Astrocyte (in vitro differentiated cells and primary cell): ENCODE data around the gene APH1B. TPM values are rescaled to one million over a fixed set of nuclear protein-coding genes. Genes with fewer than 3 reads are reported as not detected.

ENCODE experiments used
- DNase-seq: peaks from one replicate; pipeline ENCODE4 v3.0.0-alpha.2; 2010; ENCODE audit warnings: low read depth
- FAIRE-seq: peaks from 2 replicates; lab custom pipeline; 2011; peaks lifted over from hg19 to GRCh38; lab: Jason Lieb, UNC
- H2AFZ ChIP-seq: 2 replicates; pipeline ENCODE4 v1.6.0; 2012; ENCODE audit warnings: low read depth, low read length, inconsistent platforms
- H3K27ac ChIP-seq: 2 replicates; pipeline ENCODE4 v1.5.1; 2011; ENCODE audit warnings: low read depth, low read length, inconsistent platforms
- H3K27me3 ChIP-seq: 2 replicates; pipeline ENCODE4 v1.6.0; 2011; ENCODE audit warnings: low read length, inconsistent platforms; ENCODE audit not compliant: insufficient read depth
- H3K36me3 ChIP-seq: 2 replicates; pipeline ENCODE4 v1.5.1; 2011; ENCODE audit warnings: low read length, inconsistent platforms; ENCODE audit not compliant: insufficient read depth
- H3K4me1 ChIP-seq: 2 replicates; pipeline ENCODE4 v1.5.1; 2011; ENCODE audit warnings: low read length, inconsistent platforms; ENCODE audit not compliant: insufficient read depth
- H3K4me2 ChIP-seq: 2 replicates; pipeline ENCODE4 v1.6.0; 2012; ENCODE audit warnings: low read length, inconsistent platforms
- H3K4me3 ChIP-seq: 2 replicates; pipeline ENCODE4 v1.5.1; 2011; ENCODE audit warnings: low read depth, mild to moderate bottlenecking, low read length, inconsistent platforms; ENCODE audit not compliant: insufficient read depth
- H3K79me2 ChIP-seq: 2 replicates; pipeline ENCODE4 v1.6.0; 2012; ENCODE audit warnings: mild to moderate bottlenecking, low read length, inconsistent platforms; ENCODE audit not compliant: insufficient read depth
- H3K9ac ChIP-seq: 2 replicates; pipeline ENCODE4 v1.6.0; 2012; ENCODE audit warnings: mild to moderate bottlenecking, low read length, inconsistent platforms
- H3K9me3 ChIP-seq: 2 replicates; pipeline ENCODE4 v1.5.1; 2012; ENCODE audit warnings: low read depth, mild to moderate bottlenecking, low read length, inconsistent platforms; ENCODE audit not compliant: insufficient read depth
- H4K20me1 ChIP-seq: 2 replicates; pipeline ENCODE4 v1.6.0; 2012; ENCODE audit warnings: low read length, inconsistent platforms; ENCODE audit not compliant: insufficient read depth
- H3K27ac Mint-ChIP-seq: one replicate; pipeline ENCODE4 v1.8.0; 2021; ENCODE audit warnings: mild to moderate bottlenecking, mixed read lengths; ENCODE audit not compliant: unreplicated experiment
- H3K27me3 Mint-ChIP-seq: one replicate; pipeline ENCODE4 v1.8.0; 2021; ENCODE audit warnings: low read depth, mixed read lengths; ENCODE audit not compliant: unreplicated experiment
- H3K36me3 Mint-ChIP-seq: one replicate; pipeline ENCODE4 v1.8.0; 2021; ENCODE audit warnings: low read depth, mixed read lengths; ENCODE audit not compliant: unreplicated experiment
- H3K4me1 Mint-ChIP-seq: one replicate; pipeline ENCODE4 v1.8.0; 2021; ENCODE audit warnings: low read depth, mixed read lengths; ENCODE audit not compliant: unreplicated experiment
- H3K4me3 Mint-ChIP-seq: one replicate; pipeline ENCODE4 v1.8.0; 2021; ENCODE audit warnings: mild to moderate bottlenecking, moderate library complexity, mixed read lengths; ENCODE audit not compliant: unreplicated experiment
- H3K9me3 Mint-ChIP-seq: one replicate; pipeline ENCODE4 v1.8.0; 2021; ENCODE audit warnings: mild to moderate bottlenecking, mixed read lengths; ENCODE audit not compliant: unreplicated experiment
- EZH2 ChIP-seq: IDR thresholded peaks from 2 replicates; pipeline ENCODE4 v1.6.1; 2012; ENCODE audit warnings: mild to moderate bottlenecking, low read length, inconsistent platforms; ENCODE audit not compliant: insufficient read depth
- total RNA-seq: library from RNA; stranded (reverse); gene quantifications from 2 replicates; pipeline ENCODE4 v1.2.1, GENCODE V29; 2021
- TF ChIP-seq, protein P1 (sequence below): IDR thresholded peaks from 2 replicates; pipeline ENCODE4 v1.5.1; 2011; ENCODE audit warnings: low read depth, mild to moderate bottlenecking, inconsistent platforms, low read length, moderate library complexity; ENCODE audit not compliant: insufficient read depth

Gene APH1B
- total RNA-seq, 1 donor from 2014 or later = 18.2 TPM

DNA sequence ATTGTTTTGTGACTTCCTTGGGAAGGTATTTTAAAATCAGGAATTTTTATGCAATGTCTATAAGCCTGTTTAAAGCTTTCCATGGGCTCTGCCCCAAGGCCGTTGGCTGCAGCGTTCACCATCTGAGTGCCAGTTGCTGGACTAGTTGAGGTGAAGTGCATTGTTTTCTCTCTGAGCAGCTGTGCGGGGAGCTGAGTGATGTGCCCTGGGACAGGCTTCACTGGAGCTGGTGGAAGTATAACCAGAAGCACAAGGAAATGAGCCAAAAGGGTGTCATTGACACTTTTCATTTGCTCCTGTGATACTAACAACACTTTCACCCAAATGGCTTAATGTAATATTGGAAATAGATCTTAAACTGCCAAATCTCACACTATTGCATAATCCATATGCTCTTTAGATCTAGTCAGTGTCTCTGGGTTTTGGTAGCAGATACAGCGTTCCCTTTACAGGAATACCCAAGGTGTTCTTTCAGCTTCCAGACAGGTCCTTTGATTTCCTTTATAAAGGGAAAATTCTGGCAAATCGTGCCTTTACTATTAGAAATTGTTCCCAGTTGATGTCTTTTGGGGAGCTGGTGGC, 29.2 kb downstream of the APH1B start:
- Histone ChIP-seq H3K9ac (no peak overlapping the region), H3K36me3 (peaks cover 4% of the 10 kb centered on the region), H3K9me3 (no peaks in the 10 kb centered on the region), H3K79me2 (no peaks in the 10 kb centered on the region), H3K4me1 (no peaks in the 10 kb centered on the region), H3K27me3 (no peaks in the 10 kb centered on the region), H3K27ac (no peak overlapping the region), H2AFZ (no peak overlapping the region), H3K4me2 (no peak overlapping the region), H4K20me1 (no peaks in the 10 kb centered on the region), H3K4me3 (no peak overlapping the region)
- H3K4me1 Mint-ChIP-seq = peaks cover 3% of the 10 kb centered on the region
- H3K27ac Mint-ChIP-seq = no peak overlapping the region
- no peaks in the 10 kb centered on the region for H3K27me3 Mint-ChIP-seq
- H3K9me3 Mint-ChIP-seq = no peaks in the 10 kb centered on the region
- peaks cover 19% of the 10 kb centered on the region for H3K36me3 Mint-ChIP-seq
- TF ChIP-seq EZH2 = no peak
- TF ChIP-seq, protein P1, sequence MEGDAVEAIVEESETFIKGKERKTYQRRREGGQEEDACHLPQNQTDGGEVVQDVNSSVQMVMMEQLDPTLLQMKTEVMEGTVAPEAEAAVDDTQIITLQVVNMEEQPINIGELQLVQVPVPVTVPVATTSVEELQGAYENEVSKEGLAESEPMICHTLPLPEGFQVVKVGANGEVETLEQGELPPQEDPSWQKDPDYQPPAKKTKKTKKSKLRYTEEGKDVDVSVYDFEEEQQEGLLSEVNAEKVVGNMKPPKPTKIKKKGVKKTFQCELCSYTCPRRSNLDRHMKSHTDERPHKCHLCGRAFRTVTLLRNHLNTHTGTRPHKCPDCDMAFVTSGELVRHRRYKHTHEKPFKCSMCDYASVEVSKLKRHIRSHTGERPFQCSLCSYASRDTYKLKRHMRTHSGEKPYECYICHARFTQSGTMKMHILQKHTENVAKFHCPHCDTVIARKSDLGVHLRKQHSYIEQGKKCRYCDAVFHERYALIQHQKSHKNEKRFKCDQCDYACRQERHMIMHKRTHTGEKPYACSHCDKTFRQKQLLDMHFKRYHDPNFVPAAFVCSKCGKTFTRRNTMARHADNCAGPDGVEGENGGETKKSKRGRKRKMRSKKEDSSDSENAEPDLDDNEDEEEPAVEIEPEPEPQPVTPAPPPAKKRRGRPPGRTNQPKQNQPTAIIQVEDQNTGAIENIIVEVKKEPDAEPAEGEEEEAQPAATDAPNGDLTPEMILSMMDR = no peak
- no peak for DNase-seq
- FAIRE-seq = no peak
- H3K4me3 Mint-ChIP-seq = no peak overlapping the region

DNA sequence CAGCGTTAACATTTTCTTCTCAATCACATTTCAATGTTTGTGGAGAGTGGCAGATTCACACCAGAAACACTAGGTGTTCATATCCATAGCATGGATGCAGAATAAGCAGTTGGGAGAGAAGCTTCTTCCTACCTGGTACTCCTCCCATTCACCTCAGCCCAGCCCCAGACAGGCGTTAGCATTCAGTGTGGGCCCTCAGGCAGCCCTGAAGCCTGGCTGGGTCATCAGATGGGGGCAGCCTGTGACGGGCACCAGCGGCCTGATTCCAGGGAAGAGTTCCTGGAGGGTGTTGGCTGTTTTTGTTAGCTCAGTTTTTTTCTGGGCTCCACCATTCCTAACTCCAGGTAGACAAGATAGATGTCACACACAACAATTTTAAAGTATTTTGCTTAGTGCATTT, 31.1 kb downstream of the APH1B start:
- no peak overlapping the region for H3K4me2 ChIP-seq
- no peak overlapping the region for H3K4me3 Mint-ChIP-seq
- TF ChIP-seq, protein P1 = no peak
- TF ChIP-seq EZH2 = no peak
- no peak overlapping the region for H3K27ac ChIP-seq
- no peak overlapping the region for H3K27ac Mint-ChIP-seq
- DNase-seq (no peak), FAIRE-seq (no peak)
- no peaks in the 10 kb centered on the region for H3K27me3 ChIP-seq
- H3K36me3 ChIP-seq = peaks cover 4% of the 10 kb centered on the region
- no peaks in the 10 kb centered on the region for H3K27me3 Mint-ChIP-seq
- no peaks in the 10 kb centered on the region for H3K9me3 ChIP-seq
- H3K4me3 ChIP-seq = no peak overlapping the region
- no peak overlapping the region for H3K9ac ChIP-seq
- no peaks in the 10 kb centered on the region for H3K9me3 Mint-ChIP-seq
- H2AFZ ChIP-seq = no peak overlapping the region
- peaks cover 12% of the 10 kb centered on the region for H3K36me3 Mint-ChIP-seq
- no peaks in the 10 kb centered on the region for H3K79me2 ChIP-seq
- H3K4me1 ChIP-seq = no peaks in the 10 kb centered on the region
- H4K20me1 ChIP-seq = no peaks in the 10 kb centered on the region
- H3K4me1 Mint-ChIP-seq = peaks cover 3% of the 10 kb centered on the region

DNA sequence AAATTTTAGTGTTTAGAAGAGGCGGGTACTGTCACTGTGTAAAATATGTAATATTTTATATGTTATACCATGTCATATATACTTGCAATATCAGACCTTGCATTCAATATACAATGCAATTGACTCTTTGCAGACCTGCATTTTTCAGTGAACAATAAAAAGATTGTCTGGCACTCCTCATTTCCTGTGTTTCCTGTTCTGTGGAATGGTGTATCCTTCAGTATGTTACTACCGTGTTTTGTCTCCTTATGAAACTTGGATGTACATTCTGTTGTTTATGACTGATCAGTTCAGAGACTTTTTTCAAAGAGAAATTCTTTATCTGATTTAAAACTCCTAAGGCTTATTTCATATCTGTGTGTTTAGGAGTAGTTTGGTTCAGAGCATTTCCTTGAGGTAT, 31.5 kb downstream of the APH1B start:
- Histone ChIP-seq H3K27me3 (no peaks in the 10 kb centered on the region), H2AFZ (no peak overlapping the region), H3K9me3 (no peaks in the 10 kb centered on the region), H3K27ac (no peak overlapping the region), H3K79me2 (no peaks in the 10 kb centered on the region), H3K36me3 (peaks cover 4% of the 10 kb centered on the region), H3K9ac (no peak overlapping the region), H3K4me3 (no peak overlapping the region), H3K4me2 (no peak overlapping the region), H4K20me1 (no peaks in the 10 kb centered on the region), H3K4me1 (no peaks in the 10 kb centered on the region)
- FAIRE-seq (no peak), DNase-seq (no peak)
- peaks cover 12% of the 10 kb centered on the region for H3K36me3 Mint-ChIP-seq
- no peaks in the 10 kb centered on the region for H3K9me3 Mint-ChIP-seq
- H3K4me1 Mint-ChIP-seq = peaks cover 4% of the 10 kb centered on the region
- H3K27me3 Mint-ChIP-seq = no peaks in the 10 kb centered on the region
- H3K27ac Mint-ChIP-seq = no peak overlapping the region
- no peak overlapping the region for H3K4me3 Mint-ChIP-seq
- no peak for TF ChIP-seq EZH2
- TF ChIP-seq, protein P1 = no peak
